H1 (cell line): Measurements from ENCODE around the gene CHSY3. TPM values are rescaled to one million over a fixed set of nuclear protein-coding genes. Genes with fewer than 3 reads are reported as not detected.

Source experiments
- CTCF ChIA-PET: fragments of 300-600 bp; sonication (Branson Sonifier 250); formaldehyde crosslinking; loops from one replicate; lab custom pipeline; 2021; ENCODE audit not compliant: partially characterized antibody; lab: Charles Lee
- POLR2A ChIA-PET: fragments of 300-600 bp; sonication (Branson Sonifier 250); formaldehyde crosslinking; loops from one replicate; lab custom pipeline; 2021; ENCODE audit warnings: inconsistent platforms; ENCODE audit not compliant: partially characterized antibody; lab: Charles Lee
- DNase-seq, 2 experiments: peaks; one replicate each; pipeline versions ENCODE4 v3.0.0 to v3.0.0-alpha.2; 2010 to 2022; ENCODE audit warnings: low spot score in 2 of 2, low read depth in 1 of 2, mixed read lengths in 1 of 2
- FAIRE-seq: peaks from 2 replicates; lab custom pipeline; 2011; peaks lifted over from hg19 to GRCh38; lab: Jason Lieb, UNC
- H2AFZ ChIP-seq: 2 replicates; pipeline ENCODE4 v1.8.1; 2012; ENCODE audit warnings: low read length, inconsistent platforms
- H2AK5ac ChIP-seq: 2 replicates; pipeline ENCODE4 v1.6.1; 2013; ENCODE audit warnings: low read depth, low read length
- H2BK120ac ChIP-seq: replicated peaks from 2 replicates; pipeline ENCODE3; 2013; ENCODE audit warnings: low read depth, low read length, inconsistent platforms
- H2BK12ac ChIP-seq: 2 replicates; pipeline ENCODE4 v1.6.1; 2013; ENCODE audit warnings: low read depth, low read length
- H2BK15ac ChIP-seq: 2 replicates; pipeline ENCODE4 v1.6.1; 2013; ENCODE audit warnings: low read length
- H2BK20ac ChIP-seq: 2 replicates; pipeline ENCODE4 v1.6.1; 2013; ENCODE audit warnings: low read length
- H2BK5ac ChIP-seq: 2 replicates; pipeline ENCODE4 v1.6.1; 2013; ENCODE audit warnings: low read depth, low read length
- H3K14ac ChIP-seq: 2 replicates; pipeline ENCODE4 v1.6.1; 2013; ENCODE audit warnings: inconsistent platforms; ENCODE audit not compliant: insufficient read length
- H3K18ac ChIP-seq: 2 replicates; pipeline ENCODE4 v1.6.1; 2013; ENCODE audit warnings: low read length; ENCODE audit errors: extremely low read depth
- H3K23ac ChIP-seq: 2 replicates; pipeline ENCODE4 v1.6.1; 2013; ENCODE audit warnings: inconsistent platforms; ENCODE audit not compliant: insufficient read length
- H3K23me2 ChIP-seq: 2 replicates; pipeline ENCODE4 v1.6.1; 2013; ENCODE audit warnings: low read depth, low read length
- H3K27ac ChIP-seq: 2 replicates; pipeline ENCODE4 v1.6.1; 2011; ENCODE audit warnings: low read depth, low read length, inconsistent platforms
- H3K27me3 ChIP-seq, 4 experiments: replicated peaks in 1 of 4; 1 replicate in 1 of 4; 2 replicates in 3 of 4; pipeline versions ENCODE4 v1.6.1 to v1.8.1; 2011 to 2013; ENCODE audit warnings: low read length in 3 of 4, mild to moderate bottlenecking in 3 of 4, inconsistent platforms in 2 of 4, mixed read lengths in 2 of 4, moderate library complexity in 1 of 4; ENCODE audit not compliant: control insufficient read depth in 3 of 4, insufficient read depth in 3 of 4; ENCODE audit errors: extremely low read depth in 1 of 4
- H3K36me3 ChIP-seq, 4 experiments: 2 replicates each; pipeline versions ENCODE4 v1.6.1 to v1.8.1; 2011 to 2013; ENCODE audit warnings: mild to moderate bottlenecking in 4 of 4, low read length in 3 of 4, moderate library complexity in 2 of 4, control low read depth in 1 of 4, inconsistent platforms in 1 of 4; ENCODE audit not compliant: insufficient read depth in 4 of 4, control insufficient read depth in 2 of 4
- H3K4ac ChIP-seq: replicated peaks from 2 replicates; pipeline ENCODE3; 2013; ENCODE audit warnings: low read length, low read depth, mixed read lengths, inconsistent platforms; ENCODE audit not compliant: insufficient read length
- H3K4me1 ChIP-seq, 4 experiments: replicated peaks in 1 of 4; 1 replicate in 1 of 4; 2 replicates in 3 of 4; pipeline versions ENCODE4 v1.6.1 to v1.8.1; 2011 to 2013; ENCODE audit warnings: low read length in 3 of 4, inconsistent platforms in 2 of 4, mixed read lengths in 1 of 4; ENCODE audit not compliant: insufficient read depth in 4 of 4, control insufficient read depth in 3 of 4
- H3K4me2 ChIP-seq, 2 experiments: 2 replicates each; pipeline versions ENCODE4 v1.6.1 to v1.8.1; 2011 to 2013; ENCODE audit warnings: low read depth in 2 of 2, low read length in 2 of 2, control low read depth in 1 of 2, inconsistent platforms in 1 of 2, mild to moderate bottlenecking in 1 of 2; ENCODE audit not compliant: insufficient read depth in 1 of 2
- H3K4me3 ChIP-seq, 4 experiments: fragments of 200-600, 300-600 bp in 1 of 4; sonication (generic), shearing (Covaris generic), sonication (Bioruptor Twin) in 1 of 4; 2 replicates each; pipeline versions ENCODE4 v1.5.1 to v1.8.1; 2011 to 2016; ENCODE audit warnings: low read length in 4 of 4, low read depth in 3 of 4, control low read depth in 2 of 4, inconsistent platforms in 2 of 4, mild to moderate bottlenecking in 2 of 4, mixed read lengths in 1 of 4, moderate library complexity in 1 of 4; ENCODE audit not compliant: insufficient read depth in 2 of 4; ENCODE audit errors: extremely low read depth in 1 of 4
- H3K56ac ChIP-seq: replicated peaks from 2 replicates; pipeline ENCODE3; 2013; ENCODE audit warnings: low read depth, mild to moderate bottlenecking, mixed read lengths, low read length, inconsistent platforms; ENCODE audit not compliant: insufficient read length
- H3K79me1 ChIP-seq: 2 replicates; pipeline ENCODE4 v1.6.1; 2013; ENCODE audit warnings: low read depth, low read length, control low read depth
- H3K79me2 ChIP-seq, 2 experiments: 2 replicates each; pipeline versions ENCODE4 v1.6.1 to v1.8.1; 2012 to 2013; ENCODE audit warnings: low read length in 2 of 2, mild to moderate bottlenecking in 2 of 2, inconsistent platforms in 1 of 2; ENCODE audit not compliant: insufficient read depth in 2 of 2, control insufficient read depth in 1 of 2
- H3K9ac ChIP-seq, 4 experiments: replicated peaks in 1 of 4; 1 replicate in 1 of 4; 2 replicates in 3 of 4; pipeline versions ENCODE4 v1.6.1 to v1.8.1; 2011 to 2013; ENCODE audit warnings: low read depth in 3 of 4, low read length in 3 of 4, control low read depth in 2 of 4, mild to moderate bottlenecking in 2 of 4, moderate library complexity in 2 of 4, inconsistent platforms in 1 of 4; ENCODE audit errors: extremely low read depth in 1 of 4
- H3K9me3 ChIP-seq, 2 experiments: 2 replicates each; pipeline versions ENCODE4 v1.6.1 to v1.8.1; 2012 to 2013; ENCODE audit warnings: mild to moderate bottlenecking in 2 of 2, moderate library complexity in 2 of 2, control low read depth in 1 of 2, inconsistent platforms in 1 of 2, low read depth in 1 of 2, low read length in 1 of 2, mixed read lengths in 1 of 2; ENCODE audit not compliant: insufficient read depth in 2 of 2
- H4K20me1 ChIP-seq, 2 experiments: replicated peaks in 1 of 2; 2 replicates each; pipeline versions ENCODE3 to v1.8.1; 2011 to 2013; ENCODE audit warnings: inconsistent platforms in 2 of 2, low read length in 2 of 2, mild to moderate bottlenecking in 1 of 2; ENCODE audit not compliant: insufficient read depth in 2 of 2, control insufficient read depth in 1 of 2
- H4K5ac ChIP-seq: 2 replicates; pipeline ENCODE4 v1.6.1; 2013; ENCODE audit warnings: low read length, low read depth, mixed read lengths, inconsistent platforms; ENCODE audit not compliant: insufficient read length
- H4K8ac ChIP-seq: 2 replicates; pipeline ENCODE4 v1.8.0; 2013; ENCODE audit warnings: mild to moderate bottlenecking, moderate library complexity, low read length, inconsistent platforms; ENCODE audit not compliant: insufficient read depth; ENCODE audit errors: extremely low read depth
- H4K91ac ChIP-seq: replicated peaks from 2 replicates; pipeline ENCODE3; 2013; ENCODE audit warnings: low read length, mixed read lengths, inconsistent platforms; ENCODE audit not compliant: insufficient read length
- JUN ChIP-seq: IDR thresholded peaks from 2 replicates; pipeline ENCODE4 v1.6.1; 2011; ENCODE audit warnings: low read depth, mild to moderate bottlenecking, improper control_type of control experiment, low read length
- RXRA ChIP-seq: IDR thresholded peaks from 2 replicates; pipeline ENCODE4 v1.6.1; 2011; ENCODE audit warnings: low read depth, mild to moderate bottlenecking, low read length, moderate library complexity; ENCODE audit not compliant: insufficient read depth
- SP2 ChIP-seq: IDR thresholded peaks from 2 replicates; pipeline ENCODE4 v1.6.1; 2012; ENCODE audit warnings: mild to moderate bottlenecking, low read length, inconsistent platforms
- WGBS, 2 experiments: shearing (Covaris generic) in 1 of 2; methylation state at CpG; one replicate each; pipeline versions ENCODE4 v1.1.6 to v1.1.7; 2013 to 2015; ENCODE audit warnings: low lambda C conversion rate in 2 of 2, mixed read lengths in 2 of 2, inconsistent platforms in 1 of 2, low coverage in 1 of 2, missing lambda C conversion rate in 1 of 2; ENCODE audit not compliant: insufficient replicate concordance in 2 of 2, insufficient coverage in 1 of 2, insufficient read length in 1 of 2; ENCODE audit errors: extremely low coverage in 1 of 2, missing lambda C conversion rate in 1 of 2; 5-methylcytosine and 5-hydroxymethylcytosine counted together
- polyA plus RNA-seq, 7 experiments: library from polyadenylated mRNA; depleted of rRNA in 3 of 7; stranded (reverse) in 5 of 7; unstranded in 2 of 7; fragments of >200 nt in 5 of 7; fragments of 200-250 nt in 2 of 7; gene quantifications; 1 replicate in 5 of 7; 2 replicates in 1 of 7; 4 replicates in 1 of 7; pipeline versions ENCODE4 v1.2.1 to v1.2.3, GENCODE V29; 2011 to 2013; ENCODE audit warnings: missing spikeins in 2 of 7, mixed read lengths in 2 of 7
- total RNA-seq: library from RNA; stranded (reverse); fragmentation: NEBNext Ultra II Directional; extraction: Animal tissue kit (Norgen Biotek cat#: 25700); gene quantifications from 2 replicates; pipeline ENCODE4 v1.2.1, GENCODE V29; 2021

The CHSY3 gene
- total and polyA plus RNA-seq, 2 of the 8 experiments (the other 6 are each of a cell fraction or from before 2014, with no cell fraction given), result 0.24 to 1.8 TPM

DNA sequence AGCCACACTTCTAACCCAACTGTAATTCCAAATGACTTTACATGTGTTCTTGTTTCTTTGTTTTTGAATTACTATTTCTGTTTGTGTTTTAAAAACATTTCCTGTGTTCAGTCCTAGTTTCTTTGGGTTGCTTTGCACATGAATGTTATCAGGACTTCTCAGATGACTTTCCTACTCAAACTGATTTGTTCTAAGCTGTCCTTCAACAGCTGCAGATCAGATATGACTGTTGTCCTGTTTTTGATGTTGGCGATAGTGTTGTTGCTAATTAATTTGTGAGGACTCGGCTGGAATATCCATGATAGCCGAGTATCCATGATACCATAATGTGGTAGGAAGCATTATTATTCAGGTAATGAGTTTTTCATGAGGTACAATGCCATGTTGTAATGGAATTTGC, 98.6 kb downstream of the CHSY3 start:
- no peak for DNase-seq
- 84% methylated on average over 3 of the region's 3 CpGs; no CpG with 5 or more reads in 1 of the 2 experiments for WGBS, 2 experiments
- FAIRE-seq, result no peak

More for the DNA sequence above, 98.6 kb downstream of the CHSY3 start:
- Histone ChIP-seq H3K9me3 (no peaks in the 10 kb centered on the region), H2BK15ac (no peak overlapping the region), H2BK120ac (no peak overlapping the region), H4K5ac (no peak overlapping the region), H3K4me3 (no peak overlapping the region), H3K14ac (no peak overlapping the region), H3K27ac (no peak overlapping the region), H2BK12ac (no peak overlapping the region), H4K20me1 (no peaks in the 10 kb centered on the region), H2AK5ac (no peak overlapping the region), H3K4ac (no peak overlapping the region), H3K9ac (no peak overlapping the region), H3K79me2 (no peaks in the 10 kb centered on the region), H3K79me1 (no peaks in the 10 kb centered on the region), H4K91ac (no peak overlapping the region), H3K23me2 (no peaks in the 10 kb centered on the region), H3K23ac (no peak overlapping the region), H2BK20ac (no peak overlapping the region), H3K18ac (no peak overlapping the region)
- POLR2A ChIA-PET, result no interaction called here
- TF ChIP-seq SP2, result no peak
- TF ChIP-seq RXRA, result no peak
- no peak for TF ChIP-seq JUN
- TF ChIP-seq, all 59 proteins: peak for 0
- Histone ChIP-seq H3K4me1 (no peaks in the 10 kb centered on the region), H2BK5ac (no peak overlapping the region), H3K4me2 (no peak overlapping the region), H2AFZ (no peak overlapping the region), H3K27me3 (no peaks in the 10 kb centered on the region), H3K56ac (no peak overlapping the region), H3K36me3 (no peaks in the 10 kb centered on the region), H4K8ac (no peak overlapping the region)
- CTCF ChIA-PET, result no interaction called here
